HG02870 (cell line): ENCODE data around the gene MPPE1.
"Not testable (repeated sequence)": the region's sequence is repeated elsewhere in the genome, so short reads cannot be mapped to it uniquely, and the experiment has no call there.

ENCODE experiments used
- ATAC-seq: cut with Tn5 transposase; IDR thresholded peaks from one replicate; pipeline ENCODE4 v1.9.1; 2021; ENCODE audit warnings: mild to moderate bottlenecking, moderate library complexity; ENCODE audit not compliant: unreplicated experiment

MPPE1 gene

GRCh38 chr18:11859282-11859830, 48.8 kb downstream of the MPPE1 start:
- ATAC-seq = no peak

GRCh38 chr18:11857177-11857887, 50.8 kb downstream of the MPPE1 start:
- no peak for ATAC-seq

DNA sequence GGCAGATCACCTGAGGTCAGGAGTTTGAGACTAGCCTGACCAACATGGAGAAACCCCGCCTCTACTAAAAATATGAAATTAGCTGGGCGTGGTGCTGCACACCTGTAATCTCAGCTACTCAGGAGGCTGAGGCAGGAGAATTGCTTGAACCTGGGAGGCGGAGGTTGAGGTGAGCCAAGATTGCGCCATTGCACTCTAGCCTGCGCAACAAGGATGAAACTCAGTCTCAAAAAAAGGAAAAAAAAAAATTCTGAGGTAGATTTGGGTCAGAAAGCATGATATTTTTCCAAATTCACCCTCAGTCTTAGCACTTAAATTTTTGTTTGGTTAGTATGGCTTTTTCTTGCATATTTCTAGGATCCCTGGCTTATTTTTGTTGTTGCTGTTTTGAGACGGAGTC, 53.6 kb downstream of the MPPE1 start:
- ATAC-seq = not testable (repeated sequence)

DNA sequence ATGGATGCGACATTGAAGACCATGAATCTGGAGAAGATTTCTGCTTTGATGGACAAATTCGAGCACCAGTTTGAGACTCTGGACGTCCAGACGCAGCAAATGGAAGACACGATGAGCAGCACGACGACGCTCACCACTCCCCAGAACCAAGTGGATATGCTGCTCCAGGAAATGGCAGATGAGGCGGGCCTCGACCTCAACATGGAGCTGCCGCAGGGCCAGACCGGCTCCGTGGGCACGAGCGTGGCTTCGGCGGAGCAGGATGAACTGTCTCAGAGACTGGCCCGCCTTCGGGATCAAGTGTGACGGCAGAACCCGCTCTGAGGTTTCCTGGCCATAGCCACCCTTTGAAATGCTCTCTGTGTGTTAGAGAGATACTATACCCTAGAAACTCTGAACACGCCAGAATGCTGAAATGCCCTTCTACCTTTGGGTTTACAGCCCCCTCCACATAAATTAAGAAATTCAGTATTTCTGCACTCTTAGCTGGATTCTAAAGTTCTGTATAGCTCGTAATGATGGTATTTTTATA, 56.2 kb downstream of the MPPE1 start:
- no peak for ATAC-seq

DNA sequence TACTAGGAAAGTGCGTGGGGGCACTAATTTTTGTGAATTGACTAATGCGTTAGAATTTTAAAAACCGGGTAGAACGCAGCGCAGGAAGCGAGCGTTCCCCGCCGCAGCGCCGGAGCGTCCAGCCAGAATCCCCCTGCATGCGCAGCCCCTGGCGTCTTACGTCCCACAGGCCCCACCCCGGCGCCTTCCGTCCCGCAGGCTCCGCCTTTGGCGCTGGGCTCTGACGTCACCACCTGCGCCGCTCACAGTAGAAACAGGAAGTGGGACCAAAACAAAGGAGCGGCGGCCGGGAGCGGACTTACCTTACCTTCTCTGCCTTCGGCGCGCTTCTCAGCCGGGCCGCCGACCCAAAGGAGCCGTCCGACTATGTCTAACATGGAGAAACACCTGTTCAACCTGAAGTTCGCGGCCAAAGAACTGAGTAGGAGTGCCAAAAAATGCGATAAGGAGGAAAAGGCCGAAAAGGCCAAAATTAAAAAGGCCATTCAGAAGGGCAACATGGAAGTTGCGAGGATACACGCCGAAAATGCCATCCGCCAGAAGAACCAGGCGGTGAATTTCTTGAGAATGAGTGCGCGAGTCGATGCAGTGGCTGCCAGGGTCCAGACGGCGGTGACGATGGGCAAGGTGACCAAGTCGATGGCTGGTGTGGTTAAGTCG, 56.8 kb downstream of the MPPE1 start, which contains the start of gene CHMP1B:
Gene CHMP1B (plus strand): TSS at position 268 of the 660 bp plus-strand sequence. CDS start 99 bp downstream, at position 367.
- peak; percentile 91 for ATAC-seq

DNA sequence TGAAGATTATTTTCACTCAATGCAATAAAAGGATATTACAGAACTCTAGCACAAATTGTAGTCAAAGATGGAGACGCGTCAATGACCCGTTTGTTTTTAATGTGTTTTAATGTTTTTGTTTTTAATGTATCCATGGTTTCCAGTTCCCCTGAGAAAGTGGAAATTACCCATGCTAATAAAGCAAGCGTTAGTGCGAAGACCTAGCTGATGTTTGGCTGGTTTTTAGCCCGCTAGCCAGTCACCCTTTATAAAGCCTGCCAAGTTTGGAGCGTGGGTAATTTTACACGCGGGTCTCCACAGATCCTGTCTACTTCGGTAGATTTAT, 57.3 kb downstream of the MPPE1 start:
- ATAC-seq = peak; percentile 22

GRCh38 chr18:11849841-11850634, 58.1 kb downstream of the MPPE1 start:
- no peak for ATAC-seq

- ATAC-seq = no peak
These were observed 58.8 kb downstream of the MPPE1 start for GRCh38 chr18:11849279-11849678.

DNA sequence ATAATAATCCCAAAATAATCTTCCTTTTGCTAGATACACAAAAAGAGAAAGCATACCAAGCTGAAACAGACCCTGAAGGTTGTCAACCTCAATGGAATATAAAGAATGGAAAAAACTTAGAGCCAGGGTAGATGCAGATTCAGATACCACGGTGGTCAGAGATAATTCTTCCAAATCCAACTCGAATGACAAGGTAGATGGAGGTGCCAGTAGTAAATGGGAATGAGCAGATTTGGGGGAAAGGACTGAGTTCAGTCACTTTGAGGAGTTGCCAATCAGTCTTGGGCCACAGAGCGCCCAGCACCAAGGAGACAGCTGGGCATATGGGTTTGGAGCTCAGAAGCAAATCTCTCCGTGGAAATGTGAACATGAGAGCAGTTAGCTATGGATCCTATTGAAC, 60.3 kb downstream of the MPPE1 start:
- ATAC-seq = no peak

DNA sequence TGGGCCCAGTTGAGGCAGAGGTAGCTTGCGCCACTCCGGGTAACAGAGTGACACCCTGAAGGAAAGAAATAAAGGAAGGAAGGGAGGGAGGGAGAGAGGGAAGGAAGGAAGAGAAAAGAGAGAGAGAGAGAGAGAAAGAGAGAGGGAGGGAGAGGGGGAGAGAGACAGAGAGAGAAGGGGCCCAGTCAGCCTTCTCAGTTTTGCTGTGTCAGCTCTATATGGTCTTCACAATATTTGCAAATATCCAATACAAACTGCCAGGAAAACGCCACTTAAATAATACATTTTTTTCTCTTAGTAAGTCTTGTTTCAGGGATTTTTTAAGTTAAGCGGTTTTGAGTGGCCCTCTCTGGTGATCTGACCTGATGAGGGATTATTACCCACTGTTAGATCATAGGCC, 62.5 kb downstream of the MPPE1 start:
- ATAC-seq = no peak

- no peak for ATAC-seq
These were observed 63.7 kb downstream of the MPPE1 start for GRCh38 chr18:11844436-11844835.

- no peak for ATAC-seq
These were observed 65.6 kb downstream of the MPPE1 start for GRCh38 chr18:11842562-11842961.

DNA sequence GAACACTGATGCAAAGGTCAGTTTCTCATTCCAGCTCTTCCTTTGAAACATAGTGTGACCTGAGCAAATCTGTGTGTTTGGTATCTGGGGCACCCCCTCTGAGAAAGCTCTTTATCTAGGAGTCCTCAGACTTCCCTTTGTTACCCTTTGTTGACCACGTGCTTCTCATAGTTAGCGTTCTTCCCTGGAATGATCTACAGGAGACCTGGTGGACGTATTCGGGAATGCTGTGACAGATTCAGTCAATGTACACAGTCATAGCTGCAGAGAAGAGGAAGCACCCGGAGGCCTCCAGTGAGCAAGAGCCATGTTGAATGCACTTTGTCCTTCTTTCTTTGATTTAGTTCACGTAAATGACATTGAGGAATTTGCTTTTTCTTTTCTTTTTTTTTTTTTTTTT, 67.6 kb downstream of the MPPE1 start:
- ATAC-seq = no peak

GRCh38 chr18:11839556-11839955, 68.6 kb downstream of the MPPE1 start:
- no peak for ATAC-seq

GRCh38 chr18:11834772-11835171, 73.3 kb downstream of the MPPE1 start:
- no peak for ATAC-seq
